ENCODE data around the gene CRTAC1. TPM values are rescaled to one million over a fixed set of nuclear protein-coding genes. Genes with fewer than 3 reads are reported as not detected.

The CRTAC1 gene
- total and polyA plus RNA-seq, 9 of the 15 experiments (the other 6 are each of a cell fraction or from before 2014, with no cell fraction given): not detected

DNA sequence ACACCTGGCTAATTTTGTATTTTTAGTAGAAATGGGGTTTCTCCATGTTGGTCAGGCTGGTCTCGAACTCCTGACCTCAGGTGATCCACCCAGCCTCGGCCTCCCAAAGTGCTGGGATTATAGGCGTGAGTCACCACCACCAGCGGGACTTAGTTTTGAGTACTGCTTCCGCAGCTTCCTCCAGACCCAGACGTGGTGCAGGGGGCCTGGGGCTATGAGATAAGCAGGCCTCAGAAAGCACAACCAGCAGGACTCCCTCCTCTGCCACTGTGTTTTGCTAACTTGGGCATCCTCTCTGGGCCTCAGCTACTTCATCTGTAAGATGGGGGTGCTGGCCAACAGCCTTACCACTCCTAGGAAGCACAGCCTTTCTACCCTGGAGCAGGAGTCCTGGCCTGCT is 143.0 kb downstream of the CRTAC1 start:
- Histone ChIP-seq H4K20me1 (replicated peaks; ENCODE audit: control insufficient read depth, insufficient read depth, low read length) (no peaks in the 10 kb centered on the region), H3K9me1 (ENCODE audit: control insufficient read depth, insufficient read depth, low read length) (no peaks in the 10 kb centered on the region), H2AFZ (ENCODE audit: low read depth, low read length) (no peak overlapping the region), H3K9me3 (replicated peaks; ENCODE audit: control insufficient read depth, insufficient read depth, low read depth, low read length) (no peaks in the 10 kb centered on the region), H3K4me3 (no peak overlapping the region), H3K36me3 (ENCODE audit: control insufficient read depth, insufficient read depth, low read length) (no peaks in the 10 kb centered on the region), H3K27me3 (ENCODE audit: control insufficient read depth in 2 of 2, insufficient read depth in 2 of 2, low read length in 2 of 2) (peaks cover 0 to 4% of the 10 kb centered on the region in 2 experiments; a peak in 2 of 5 replicates), H3K27ac (ENCODE audit: extremely low read depth, low read depth, low read length) (no peak overlapping the region), H3K79me2 (ENCODE audit: control insufficient read depth, insufficient read depth, low read length) (no peaks in the 10 kb centered on the region), H3K4me2 (ENCODE audit: insufficient read depth, low read length) (no peak overlapping the region), H3K9ac (ENCODE audit: insufficient read depth in 1 of 2, low read depth in 2 of 2, low read length in 2 of 2) (no peak overlapping the region), H3K4me1 (replicated peaks in 1 of 2; ENCODE audit: control insufficient read depth in 2 of 2, insufficient read depth in 2 of 2, low read length in 2 of 2) (peaks cover 14 to 17% of the 10 kb centered on the region in 2 experiments)
- ATAC-seq: peak; percentile 60; the same call in 2 of the 3 replicates
- FAIRE-seq: peak; percentile 46
- BruUV-seq (replicated peaks): no TSS peak
- in situ Hi-C loops (cut with MboI): no loop called here
- POLR2A ChIA-PET: interaction anchor here (0.7 kb wide), 1 partner anchor 103 kb away, joined by 3 read pairs; no protein-coding TSS in a partner anchor
- CTCF ChIA-PET (ENCODE audit: low intra/inter-chr PET ratio): no interaction called here
- WGBS (ENCODE audit: insufficient coverage, low coverage, missing lambda C conversion rate): 5% methylated on average over 4 of the region's 6 CpGs
- DNase-seq (ENCODE audit: extremely low read depth in 1 of 4, low spot score in 3 of 4): peak; percentile 29 to 70 (median 52)
- intact Hi-C loops (cut with micrococcal nuclease): no loop called here
- TF ChIP-seq KDM1A (IDR thresholded peaks at IDR 0.05) (peak; percentile 41 to 71), SPI1 (IDR thresholded peaks at IDR 0.05; ENCODE audit: borderline replicate concordance, low read depth, low read length) (no peak), JUND (IDR thresholded peaks at IDR 0.05; ENCODE audit: borderline replicate concordance, low read depth, low read length) (0 out of 2 replicates have a peak, but pooled peaks have one; percentile 45), JUND (tag; IDR thresholded peaks at IDR 0.05; ENCODE audit: borderline replicate concordance, low read depth, low read length) (peak; percentile 49; the same call in 2 of the 3 replicates), ILF3 (IDR thresholded peaks at IDR 0.05; ENCODE audit: borderline replicate concordance) (no peak), KHSRP (IDR thresholded peaks at IDR 0.05) (no peak), NCOA2 (IDR thresholded peaks at IDR 0.05; ENCODE audit: partially characterized antibody in 2 of 2) (no peak), ZNF778 (CRISPR knock-in tag; IDR thresholded peaks at IDR 0.05) (no peak), HDAC6 (IDR thresholded peaks at IDR 0.05; ENCODE audit: low read depth, low read length) (no peak), ZNF253 (CRISPR knock-in tag; conservative IDR thresholded peaks at IDR 0.05) (no peak), SMARCE1 (IDR thresholded peaks at IDR 0.05) (peak; percentile 63; the same call in 1 of the 2 replicates), SMAD4 (CRISPR knock-in tag; conservative IDR thresholded peaks at IDR 0.05) (peak; percentile 49; the same call in 1 of the 2 replicates), HMGN3 (IDR thresholded peaks at IDR 0.05; ENCODE audit: borderline replicate concordance, extremely low read depth, insufficient read length, low read depth, low read length) (no peak)
- TF ChIP-seq, protein P1, sequence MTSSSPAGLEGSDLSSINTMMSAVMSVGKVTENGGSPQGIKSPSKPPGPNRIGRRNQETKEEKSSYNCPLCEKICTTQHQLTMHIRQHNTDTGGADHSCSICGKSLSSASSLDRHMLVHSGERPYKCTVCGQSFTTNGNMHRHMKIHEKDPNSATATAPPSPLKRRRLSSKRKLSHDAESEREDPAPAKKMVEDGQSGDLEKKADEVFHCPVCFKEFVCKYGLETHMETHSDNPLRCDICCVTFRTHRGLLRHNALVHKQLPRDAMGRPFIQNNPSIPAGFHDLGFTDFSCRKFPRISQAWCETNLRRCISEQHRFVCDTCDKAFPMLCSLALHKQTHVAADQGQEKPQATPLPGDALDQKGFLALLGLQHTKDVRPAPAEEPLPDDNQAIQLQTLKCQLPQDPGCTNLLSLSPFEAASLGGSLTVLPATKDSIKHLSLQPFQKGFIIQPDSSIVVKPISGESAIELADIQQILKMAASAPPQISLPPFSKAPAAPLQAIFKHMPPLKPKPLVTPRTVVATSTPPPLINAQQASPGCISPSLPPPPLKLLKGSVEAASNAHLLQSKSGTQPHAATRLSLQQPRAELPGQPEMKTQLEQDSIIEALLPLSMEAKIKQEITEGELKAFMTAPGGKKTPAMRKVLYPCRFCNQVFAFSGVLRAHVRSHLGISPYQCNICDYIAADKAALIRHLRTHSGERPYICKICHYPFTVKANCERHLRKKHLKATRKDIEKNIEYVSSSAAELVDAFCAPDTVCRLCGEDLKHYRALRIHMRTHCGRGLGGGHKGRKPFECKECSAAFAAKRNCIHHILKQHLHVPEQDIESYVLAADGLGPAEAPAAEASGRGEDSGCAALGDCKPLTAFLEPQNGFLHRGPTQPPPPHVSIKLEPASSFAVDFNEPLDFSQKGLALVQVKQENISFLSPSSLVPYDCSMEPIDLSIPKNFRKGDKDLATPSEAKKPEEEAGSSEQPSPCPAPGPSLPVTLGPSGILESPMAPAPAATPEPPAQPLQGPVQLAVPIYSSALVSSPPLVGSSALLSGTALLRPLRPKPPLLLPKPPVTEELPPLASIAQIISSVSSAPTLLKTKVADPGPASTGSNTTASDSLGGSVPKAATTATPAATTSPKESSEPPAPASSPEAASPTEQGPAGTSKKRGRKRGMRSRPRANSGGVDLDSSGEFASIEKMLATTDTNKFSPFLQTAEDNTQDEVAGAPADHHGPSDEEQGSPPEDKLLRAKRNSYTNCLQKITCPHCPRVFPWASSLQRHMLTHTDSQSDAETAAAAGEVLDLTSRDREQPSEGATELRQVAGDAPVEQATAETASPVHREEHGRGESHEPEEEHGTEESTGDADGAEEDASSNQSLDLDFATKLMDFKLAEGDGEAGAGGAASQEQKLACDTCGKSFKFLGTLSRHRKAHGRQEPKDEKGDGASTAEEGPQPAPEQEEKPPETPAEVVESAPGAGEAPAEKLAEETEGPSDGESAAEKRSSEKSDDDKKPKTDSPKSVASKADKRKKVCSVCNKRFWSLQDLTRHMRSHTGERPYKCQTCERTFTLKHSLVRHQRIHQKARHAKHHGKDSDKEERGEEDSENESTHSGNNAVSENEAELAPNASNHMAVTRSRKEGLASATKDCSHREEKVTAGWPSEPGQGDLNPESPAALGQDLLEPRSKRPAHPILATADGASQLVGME (CRISPR knock-in tag; IDR thresholded peaks at IDR 0.05): no peak
